Measurements from ENCODE around the gene ZC3HAV1.
"Not testable (repeated sequence)": the region's sequence is repeated elsewhere in the genome, so short reads cannot be mapped to it uniquely, and the experiment has no call there.

ZC3HAV1 gene

GRCh38 chr7:139025861-139026260 is 83.7 kb downstream of the ZC3HAV1 start:
- H3K4me1 ChIP-seq (ENCODE audit: control insufficient read depth, insufficient read depth, low read length, unreplicated experiment); H3K4me3 ChIP-seq (ENCODE audit: low read depth, low read length); H2AFZ ChIP-seq (ENCODE audit: low read length, unreplicated experiment); H3K79me2 ChIP-seq (ENCODE audit: control insufficient read depth, insufficient read depth, low read length, unreplicated experiment); H3K27me3 ChIP-seq (ENCODE audit: insufficient read depth, low read length); H3K27ac ChIP-seq (ENCODE audit: low read depth, low read length): not testable (repeated sequence)
- H3K36me3 ChIP-seq (ENCODE audit: insufficient read depth, low read length): peaks cover 50% of the 10 kb centered on the region

GRCh38 chr7:139023076-139023475 is 86.4 kb downstream of the ZC3HAV1 start:
- H2AFZ ChIP-seq (ENCODE audit: low read length, unreplicated experiment): no peak overlapping the region
- no peak overlapping the region for H3K4me3 ChIP-seq (ENCODE audit: low read depth, low read length)
- H3K36me3 ChIP-seq (ENCODE audit: insufficient read depth, low read length): peaks cover 31% of the 10 kb centered on the region
- no peaks in the 10 kb centered on the region for H3K27me3 ChIP-seq (ENCODE audit: insufficient read depth, low read length)
- H3K4me1 ChIP-seq (ENCODE audit: control insufficient read depth, insufficient read depth, low read length, unreplicated experiment): peaks cover 7% of the 10 kb centered on the region
- no peak overlapping the region for H3K27ac ChIP-seq (ENCODE audit: low read depth, low read length)
- no peaks in the 10 kb centered on the region for H3K79me2 ChIP-seq (ENCODE audit: control insufficient read depth, insufficient read depth, low read length, unreplicated experiment)

GRCh38 chr7:139022286-139022685 is 87.2 kb downstream of the ZC3HAV1 start:
- peaks cover 30% of the 10 kb centered on the region for H3K36me3 ChIP-seq (ENCODE audit: insufficient read depth, low read length)

GRCh38 chr7:139018910-139019309 is 90.6 kb downstream of the ZC3HAV1 start:
- no peak overlapping the region for H2AFZ ChIP-seq (ENCODE audit: low read length, unreplicated experiment)
- peaks cover 16% of the 10 kb centered on the region for H3K36me3 ChIP-seq (ENCODE audit: insufficient read depth, low read length)
- H3K4me3 ChIP-seq (ENCODE audit: low read depth, low read length): no peak overlapping the region
- H3K4me1 ChIP-seq (ENCODE audit: control insufficient read depth, insufficient read depth, low read length, unreplicated experiment): peaks cover 7% of the 10 kb centered on the region
- H3K27ac ChIP-seq (ENCODE audit: low read depth, low read length): no peak overlapping the region
- H3K79me2 ChIP-seq (ENCODE audit: control insufficient read depth, insufficient read depth, low read length, unreplicated experiment): no peaks in the 10 kb centered on the region
- peaks cover 7% of the 10 kb centered on the region for H3K27me3 ChIP-seq (ENCODE audit: insufficient read depth, low read length)

More at GRCh38 chr7:139022286-139022685, 87.2 kb downstream of the ZC3HAV1 start:
- Histone ChIP-seq H3K4me1 (ENCODE audit: control insufficient read depth, insufficient read depth, low read length, unreplicated experiment) (peaks cover 7% of the 10 kb centered on the region), H3K79me2 (ENCODE audit: control insufficient read depth, insufficient read depth, low read length, unreplicated experiment) (no peaks in the 10 kb centered on the region), H3K27ac (ENCODE audit: low read depth, low read length) (no peak overlapping the region), H2AFZ (ENCODE audit: low read length, unreplicated experiment) (no peak overlapping the region), H3K27me3 (ENCODE audit: insufficient read depth, low read length) (no peaks in the 10 kb centered on the region), H3K4me3 (ENCODE audit: low read depth, low read length) (no peak overlapping the region)

- Histone ChIP-seq H3K4me1 (ENCODE audit: control insufficient read depth, insufficient read depth, low read length, unreplicated experiment) (no peaks in the 10 kb centered on the region), H3K27me3 (ENCODE audit: insufficient read depth, low read length) (peaks cover 7% of the 10 kb centered on the region), H3K36me3 (ENCODE audit: insufficient read depth, low read length) (0 out of 2 replicates have a peak, but pooled peaks cover 1% of the 10 kb centered on the region), H2AFZ (ENCODE audit: low read length, unreplicated experiment) (no peak overlapping the region), H3K4me3 (ENCODE audit: low read depth, low read length) (no peak overlapping the region), H3K79me2 (ENCODE audit: control insufficient read depth, insufficient read depth, low read length, unreplicated experiment) (no peaks in the 10 kb centered on the region), H3K27ac (ENCODE audit: low read depth, low read length) (no peak overlapping the region)
Measured at GRCh38 chr7:139016931-139017511, 92.5 kb downstream of the ZC3HAV1 start.

GRCh38 chr7:139011373-139011772 is 98.1 kb downstream of the ZC3HAV1 start:
- H3K27me3 ChIP-seq (ENCODE audit: insufficient read depth, low read length): peaks cover 7% of the 10 kb centered on the region
- no peak overlapping the region for H3K27ac ChIP-seq (ENCODE audit: low read depth, low read length)
- no peak overlapping the region for H2AFZ ChIP-seq (ENCODE audit: low read length, unreplicated experiment)
- H3K4me1 ChIP-seq (ENCODE audit: control insufficient read depth, insufficient read depth, low read length, unreplicated experiment): no peaks in the 10 kb centered on the region
- no peaks in the 10 kb centered on the region for H3K79me2 ChIP-seq (ENCODE audit: control insufficient read depth, insufficient read depth, low read length, unreplicated experiment)
- no peak overlapping the region for H3K4me3 ChIP-seq (ENCODE audit: low read depth, low read length)
- H3K36me3 ChIP-seq (ENCODE audit: insufficient read depth, low read length): no peaks in the 10 kb centered on the region

GRCh38 chr7:139004321-139005090 is 105.0 kb downstream of the ZC3HAV1 start:
- H3K36me3 ChIP-seq (ENCODE audit: insufficient read depth, low read length): no peaks in the 10 kb centered on the region
- H3K27ac ChIP-seq (ENCODE audit: low read depth, low read length): no peak overlapping the region
- no peak overlapping the region for H2AFZ ChIP-seq (ENCODE audit: low read length, unreplicated experiment)
- H3K27me3 ChIP-seq (ENCODE audit: insufficient read depth, low read length): peaks cover 16% of the 10 kb centered on the region
- H3K79me2 ChIP-seq (ENCODE audit: control insufficient read depth, insufficient read depth, low read length, unreplicated experiment): no peaks in the 10 kb centered on the region
- H3K4me3 ChIP-seq (ENCODE audit: low read depth, low read length): no peak overlapping the region
- H3K4me1 ChIP-seq (ENCODE audit: control insufficient read depth, insufficient read depth, low read length, unreplicated experiment): no peaks in the 10 kb centered on the region

GRCh38 chr7:138999414-138999813 is 110.1 kb downstream of the ZC3HAV1 start:
- Histone ChIP-seq H2AFZ (ENCODE audit: low read length, unreplicated experiment) (no peak overlapping the region), H3K27ac (ENCODE audit: low read depth, low read length) (no peak overlapping the region), H3K79me2 (ENCODE audit: control insufficient read depth, insufficient read depth, low read length, unreplicated experiment) (no peaks in the 10 kb centered on the region), H3K4me3 (ENCODE audit: low read depth, low read length) (no peak overlapping the region), H3K36me3 (ENCODE audit: insufficient read depth, low read length) (no peaks in the 10 kb centered on the region), H3K4me1 (ENCODE audit: control insufficient read depth, insufficient read depth, low read length, unreplicated experiment) (no peaks in the 10 kb centered on the region), H3K27me3 (ENCODE audit: insufficient read depth, low read length) (peaks cover 12% of the 10 kb centered on the region)

Measured in ACC112 (cell line).